GM18868 (cell line): Measurements from ENCODE around the gene SELENOM.

ENCODE experiments used
- ATAC-seq: cut with Tn5 transposase; IDR thresholded peaks from one replicate; pipeline ENCODE4 v1.9.1; 2021; ENCODE audit warnings: mild to moderate bottlenecking, moderate library complexity; ENCODE audit not compliant: unreplicated experiment

SELENOM gene

GRCh38 chr22:31107178-31107893 is at the start of gene SELENOM:
Gene SELENOM (minus strand): TSS chr22:31107568. CDS start chr22:31107505, 63 bp downstream.
- peak; percentile 86 for ATAC-seq

- no peak for ATAC-seq
Measured at GRCh38 chr22:31155422-31155821, 48.1 kb upstream of the SELENOM start.

GRCh38 chr22:31154975-31155374 is 47.6 kb upstream of the SELENOM start:
- ATAC-seq, result no peak

GRCh38 chr22:31153357-31153756 is 46.0 kb upstream of the SELENOM start:
- ATAC-seq, result no peak

GRCh38 chr22:31151872-31152271 is 44.5 kb upstream of the SELENOM start:
- ATAC-seq, result no peak

- ATAC-seq, result no peak
Measured at GRCh38 chr22:31150615-31151014, 43.2 kb upstream of the SELENOM start.

- no peak for ATAC-seq
Measured at GRCh38 chr22:31148953-31149627, 41.7 kb upstream of the SELENOM start.

- no peak for ATAC-seq
Measured at GRCh38 chr22:31148488-31148887, 41.1 kb upstream of the SELENOM start.

GRCh38 chr22:31144223-31144622 is 36.9 kb upstream of the SELENOM start:
- ATAC-seq, result no peak

GRCh38 chr22:31143537-31143936 is 36.2 kb upstream of the SELENOM start:
- ATAC-seq, result no peak

GRCh38 chr22:31143038-31143437 is 35.7 kb upstream of the SELENOM start:
- ATAC-seq, result no peak

GRCh38 chr22:31142285-31142684 is 34.9 kb upstream of the SELENOM start:
- no peak for ATAC-seq

GRCh38 chr22:31141551-31141950 is 34.2 kb upstream of the SELENOM start:
- no peak for ATAC-seq

GRCh38 chr22:31140746-31141145 is 33.4 kb upstream of the SELENOM start:
- no peak for ATAC-seq

GRCh38 chr22:31139866-31140716 is 32.7 kb upstream of the SELENOM start, which contains the start of gene PLA2G3:
Gene PLA2G3 (minus strand): TSS chr22:31140508. CDS start chr22:31140354, 154 bp downstream.
- ATAC-seq, result no peak

- ATAC-seq, result no peak
Measured at GRCh38 chr22:31139066-31139465, 31.7 kb upstream of the SELENOM start.

GRCh38 chr22:31138126-31138525 is 30.8 kb upstream of the SELENOM start:
- no peak for ATAC-seq

GRCh38 chr22:31137721-31138120 is 30.4 kb upstream of the SELENOM start:
- no peak for ATAC-seq

GRCh38 chr22:31136711-31137110 is 29.3 kb upstream of the SELENOM start:
- ATAC-seq, result no peak

GRCh38 chr22:31136155-31136554 is 28.8 kb upstream of the SELENOM start:
- ATAC-seq, result no peak

- no peak for ATAC-seq
Measured at GRCh38 chr22:31135706-31136105, 28.3 kb upstream of the SELENOM start.
